ENCODE results near the gene RBSN.

The RBSN gene

GRCh38 chr3:15099364-15100098 lies 583 bp upstream of the RBSN start:
- DNase-seq (ENCODE audit: low read depth in 1 of 2, low spot score in 1 of 2) = no peak

- DNase-seq (ENCODE audit: low read depth in 1 of 2, low spot score in 1 of 2) = no peak
Measured at GRCh38 chr3:15097891-15098290, 1.1 kb downstream of the RBSN start.

- no peak for DNase-seq (ENCODE audit: low read depth in 1 of 2, low spot score in 1 of 2)
Measured at GRCh38 chr3:15096046-15096445, 2.9 kb downstream of the RBSN start.

GRCh38 chr3:15094187-15094875 lies 4.6 kb downstream of the RBSN start:
- DNase-seq (ENCODE audit: low read depth in 1 of 2, low spot score in 1 of 2) = no peak

- DNase-seq (ENCODE audit: low read depth in 1 of 2, low spot score in 1 of 2) = no peak
Measured at GRCh38 chr3:15092686-15093085, 6.3 kb downstream of the RBSN start.

DNA sequence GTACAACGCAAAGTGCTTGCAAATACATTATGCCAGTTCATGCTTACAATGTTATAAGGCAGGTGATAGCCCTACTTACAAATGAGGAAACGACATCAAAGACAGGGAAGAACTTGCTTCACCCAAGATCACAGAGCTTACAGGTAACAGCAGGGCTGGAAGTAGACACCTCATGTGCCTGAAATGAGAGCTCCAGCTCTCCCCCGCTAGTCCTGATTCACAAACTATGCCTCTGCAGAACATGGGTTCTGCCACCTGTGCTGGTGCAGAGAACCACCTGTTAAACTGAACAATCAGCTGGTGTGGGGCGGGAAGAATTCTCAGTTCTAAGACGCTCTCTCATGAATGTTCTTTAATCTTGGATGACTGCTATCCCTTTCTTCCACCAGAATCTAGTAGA lies 7.4 kb downstream of the RBSN start:
- no peak for DNase-seq (ENCODE audit: low read depth in 1 of 2, low spot score in 1 of 2)

GRCh38 chr3:15089201-15089600 lies 9.7 kb downstream of the RBSN start:
- no peak for DNase-seq (ENCODE audit: low read depth in 1 of 2, low spot score in 1 of 2)

DNA sequence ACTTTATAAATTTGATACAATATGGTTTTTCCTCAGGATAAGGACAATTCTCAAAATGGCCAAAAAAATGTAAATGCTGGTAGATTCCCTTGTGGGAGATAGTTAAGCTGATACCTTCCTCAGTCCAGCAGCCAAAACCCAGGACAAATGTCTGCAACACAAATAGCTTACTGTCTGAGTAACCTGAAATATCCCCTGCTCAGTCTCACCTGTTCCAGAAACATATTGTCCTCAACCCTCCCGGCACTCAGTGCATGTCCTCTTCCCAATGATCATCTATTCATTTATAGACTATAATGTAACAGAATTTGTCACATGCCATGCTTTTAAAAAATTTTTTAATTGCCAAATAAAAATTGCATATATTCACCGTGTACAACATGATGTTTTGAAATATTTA lies 12.2 kb downstream of the RBSN start:
- DNase-seq (ENCODE audit: low read depth in 1 of 2, low spot score in 1 of 2) = no peak

GRCh38 chr3:15086263-15086662 lies 12.7 kb downstream of the RBSN start:
- DNase-seq (ENCODE audit: low read depth in 1 of 2, low spot score in 1 of 2) = no peak

- DNase-seq (ENCODE audit: low read depth in 1 of 2, low spot score in 1 of 2) = no peak
Measured at GRCh38 chr3:15083252-15083651, 15.7 kb downstream of the RBSN start.

GRCh38 chr3:15081960-15082664 lies 16.8 kb downstream of the RBSN start:
- no peak for DNase-seq (ENCODE audit: low read depth in 1 of 2, low spot score in 1 of 2)

DNA sequence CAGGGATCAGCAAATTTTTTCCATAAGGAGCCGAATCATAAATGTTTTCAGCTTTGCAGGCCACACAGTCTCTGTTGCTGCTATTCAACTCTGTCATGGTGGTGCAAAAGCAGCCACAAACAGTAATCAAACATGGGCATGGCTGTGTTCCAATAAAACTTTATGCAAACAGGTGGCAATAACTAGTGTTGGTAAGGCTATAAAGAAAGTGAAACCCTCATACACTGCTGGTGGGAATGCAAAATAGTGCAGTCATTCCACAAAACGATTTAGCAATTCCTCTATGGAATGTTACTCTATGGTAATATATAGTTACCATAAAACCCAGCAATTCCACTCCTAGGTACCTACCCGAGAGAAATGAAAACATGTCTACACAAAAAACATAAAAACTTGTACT lies 19.9 kb downstream of the RBSN start:
- no peak for DNase-seq (ENCODE audit: low read depth in 1 of 2, low spot score in 1 of 2)

DNA sequence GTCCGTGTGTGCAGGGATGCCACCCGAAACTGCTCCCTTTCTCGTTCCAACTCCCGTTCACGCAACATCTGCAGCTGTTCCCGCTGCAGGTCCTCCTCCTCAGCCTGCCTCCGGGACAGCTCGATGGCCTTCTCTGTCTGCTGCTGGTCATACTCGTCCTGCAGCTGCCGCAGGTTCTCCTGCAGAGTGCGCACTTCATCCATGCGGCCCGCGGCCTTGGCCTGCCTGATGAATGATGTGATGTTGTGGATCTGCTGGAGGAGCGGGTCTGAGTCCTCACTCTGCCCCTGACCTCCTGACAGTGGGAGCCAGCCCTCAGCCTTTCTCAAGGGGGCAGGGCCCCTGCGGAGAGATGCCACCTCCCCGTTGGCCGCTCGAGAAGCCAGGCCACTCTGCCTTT lies 24.4 kb downstream of the RBSN start:
- DNase-seq (ENCODE audit: low read depth in 1 of 2, low spot score in 1 of 2) = no peak

DNA sequence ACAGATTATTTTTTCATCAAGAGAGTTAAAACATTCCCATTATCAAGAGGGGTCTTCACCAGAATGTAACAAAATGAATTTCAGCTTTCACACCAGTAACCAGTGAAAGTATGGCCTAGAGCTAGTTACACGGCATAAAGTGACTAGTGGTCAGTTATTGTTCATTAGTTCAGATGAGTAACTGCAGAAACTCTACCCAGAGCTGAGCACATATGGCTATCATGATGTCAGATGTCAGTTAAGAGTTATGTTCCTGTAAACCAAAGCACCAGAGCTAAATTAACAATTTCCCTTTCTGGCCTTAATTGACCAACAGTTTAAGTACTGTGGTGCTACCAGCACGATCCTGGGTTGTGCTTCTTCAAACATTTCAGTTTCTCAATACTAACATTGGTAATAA lies 27.2 kb downstream of the RBSN start:
- no peak for DNase-seq (ENCODE audit: low read depth in 1 of 2, low spot score in 1 of 2)

GRCh38 chr3:15069441-15069840 lies 29.5 kb downstream of the RBSN start:
- no peak for DNase-seq (ENCODE audit: low read depth in 1 of 2, low spot score in 1 of 2)

GRCh38 chr3:15066467-15066866 lies 32.5 kb downstream of the RBSN start:
- DNase-seq (ENCODE audit: low read depth in 1 of 2, low spot score in 1 of 2) = no peak

DNA sequence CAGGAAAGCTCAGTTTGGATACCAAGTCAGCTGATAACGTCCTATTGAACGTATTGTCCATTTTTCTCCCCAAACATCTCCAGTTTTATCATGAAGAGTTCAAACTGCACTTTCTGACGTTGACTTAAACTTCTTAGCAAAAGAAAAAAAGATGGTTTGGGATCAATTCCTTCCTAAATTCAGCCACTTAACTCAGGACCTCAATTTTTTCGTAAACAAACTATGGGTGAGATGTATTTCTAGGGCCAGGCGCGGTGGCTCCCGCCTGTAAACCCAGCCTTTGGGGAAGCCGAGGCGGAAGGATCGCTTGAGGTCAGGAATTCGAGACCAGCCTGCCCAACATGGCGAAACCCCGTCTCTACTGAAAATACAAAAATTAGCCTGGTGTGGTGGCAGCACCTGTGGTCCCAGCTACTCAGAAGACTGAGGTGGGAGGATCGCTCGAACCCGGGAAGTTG lies 33.4 kb downstream of the RBSN start:
- no peak for DNase-seq (ENCODE audit: low read depth in 1 of 2, low spot score in 1 of 2)

DNA sequence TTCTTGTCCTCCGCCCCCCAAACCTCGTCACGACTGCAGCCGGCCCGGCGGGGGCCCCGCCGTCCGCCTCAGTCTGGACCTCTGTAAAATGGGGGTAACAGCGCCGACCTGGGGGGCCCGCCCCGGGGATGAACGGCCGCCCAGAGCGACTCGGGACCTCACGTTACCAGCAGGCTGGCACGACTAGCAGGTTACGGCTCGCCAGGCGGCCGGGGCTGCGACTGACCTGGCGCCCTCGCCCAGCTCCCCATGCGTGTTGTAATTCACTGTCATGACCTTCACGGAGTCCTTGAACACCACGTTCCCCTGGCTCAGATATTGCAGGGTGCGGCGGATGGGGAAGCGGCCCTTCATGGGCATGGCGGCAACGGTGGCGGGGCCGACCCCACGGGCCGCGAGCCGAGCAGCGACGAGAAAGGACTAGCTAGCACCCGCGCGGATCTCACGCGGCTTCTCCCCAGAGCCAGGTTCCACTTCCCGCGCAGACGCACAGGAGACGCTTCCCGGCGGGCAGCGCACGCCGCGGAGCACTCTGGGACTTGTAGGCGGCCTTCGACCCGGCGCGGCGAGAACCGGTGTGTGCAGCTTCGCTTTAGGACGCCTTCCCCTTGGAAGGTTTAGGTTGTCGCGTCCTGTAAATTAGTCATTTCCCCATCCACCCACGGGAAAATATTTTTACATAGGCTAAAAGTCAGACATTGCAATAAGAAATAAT lies 34.0 kb downstream of the RBSN start, which contains the start of gene MRPS25:
TSS of gene MRPS25 (minus strand) at position 481 of the 715 bp plus-strand sequence. CDS start at position 360, 121 bp downstream.
- DNase-seq (ENCODE audit: low read depth in 1 of 2, low spot score in 1 of 2) = peak; percentile 80 to 88

DNA sequence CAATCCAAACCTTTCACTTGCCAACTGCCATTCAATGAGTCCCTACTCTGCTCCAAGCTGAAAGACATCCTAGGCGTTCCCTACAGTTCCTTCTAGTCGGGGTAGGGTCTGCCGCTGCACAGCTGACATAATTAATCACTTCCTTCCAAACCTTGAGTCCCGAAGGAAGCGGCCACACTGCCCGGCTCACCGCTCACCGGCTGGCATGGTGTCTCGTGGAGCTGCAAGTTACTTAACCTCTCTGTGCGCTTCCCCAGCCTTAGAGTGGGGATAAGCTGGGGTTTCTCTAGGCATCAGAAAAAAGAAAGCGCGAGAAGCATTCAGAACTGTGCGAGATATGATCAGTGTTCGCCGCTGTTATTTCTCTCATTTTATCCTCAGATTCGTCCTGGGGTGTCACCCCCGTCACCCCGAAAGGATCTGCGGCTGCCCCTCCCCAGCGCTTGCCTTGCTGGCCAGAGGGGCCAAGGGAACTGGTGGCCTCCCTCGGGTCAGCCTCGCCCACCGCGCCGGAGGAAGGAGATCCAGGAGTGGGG lies 34.6 kb downstream of the RBSN start:
- DNase-seq (ENCODE audit: low read depth in 1 of 2, low spot score in 1 of 2) = peak in 1 of 2 donors; percentile 9

- no peak for DNase-seq (ENCODE audit: low read depth in 1 of 2, low spot score in 1 of 2)
Measured at GRCh38 chr3:15063656-15064286, 35.2 kb downstream of the RBSN start.

- no peak for DNase-seq (ENCODE audit: low read depth in 1 of 2, low spot score in 1 of 2)
Measured at GRCh38 chr3:15063238-15063637, 35.7 kb downstream of the RBSN start.

All from activated CD4-positive, alpha-beta T cell treated with anti-CD3 and anti-CD28 coated beads, Interleukin-2, amount 50 U/mL, for 24 hours (primary cell).